Gastroesophageal sphincter (tissue), 3 donors: ENCODE data around the gene NEK7.

ENCODE experiments used
- EP300 ChIP-seq: sonication (generic); formaldehyde crosslinking; IDR thresholded peaks from one replicate; pipeline ENCODE4 v1.6.1; 2017; ENCODE audit warnings: antibody characterized with exemption, mild to moderate bottlenecking
- POLR2A ChIP-seq, 2 donors: fragments of 450-650 bp; IDR thresholded peaks; one replicate each; pipeline ENCODE4 v1.6.1; 2017; ENCODE audit warnings: antibody characterized with exemption in 2 of 2, mild to moderate bottlenecking in 2 of 2, moderate library complexity in 1 of 2
- TF ChIP-seq, protein P1 (sequence below), 4 experiments: fragments of 200-600 bp in 2 of 4; fragments of 450-650 bp in 2 of 4; sonication (generic) in 1 of 4; IDR thresholded peaks; one replicate each; pipeline ENCODE4 v1.5.1; 2017 to 2019; ENCODE audit warnings: antibody characterized with exemption in 4 of 4, mild to moderate bottlenecking in 2 of 4, moderate library complexity in 2 of 4

DNA sequence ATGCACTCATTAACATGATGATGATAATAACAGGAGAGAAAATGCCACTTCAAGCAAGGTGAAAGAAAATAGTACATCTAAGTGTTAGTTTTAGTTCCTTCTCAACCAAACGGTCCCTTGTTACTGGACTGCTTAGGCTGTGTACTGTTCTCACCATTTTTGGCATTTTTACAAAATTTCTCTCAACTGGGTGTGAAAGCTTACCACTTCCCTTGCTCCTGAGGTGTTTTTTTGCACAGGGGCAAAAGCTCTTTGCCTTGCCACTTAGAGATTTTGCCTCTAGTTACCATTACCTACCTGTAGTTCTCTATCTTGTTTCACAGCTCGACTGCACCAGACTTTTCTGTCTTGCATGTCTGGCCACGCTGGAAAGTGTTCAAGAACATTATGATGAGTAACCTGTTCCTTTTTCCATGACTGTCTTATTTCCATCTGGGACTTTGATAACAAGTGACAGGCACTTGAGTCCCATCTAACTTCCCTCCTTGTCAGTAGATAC is 10.7 kb downstream of the NEK7 start:
- TF ChIP-seq POLR2A (IDR thresholded peaks at IDR 0.05) (no peak), EP300 (no peak)
- TF ChIP-seq, protein P1, sequence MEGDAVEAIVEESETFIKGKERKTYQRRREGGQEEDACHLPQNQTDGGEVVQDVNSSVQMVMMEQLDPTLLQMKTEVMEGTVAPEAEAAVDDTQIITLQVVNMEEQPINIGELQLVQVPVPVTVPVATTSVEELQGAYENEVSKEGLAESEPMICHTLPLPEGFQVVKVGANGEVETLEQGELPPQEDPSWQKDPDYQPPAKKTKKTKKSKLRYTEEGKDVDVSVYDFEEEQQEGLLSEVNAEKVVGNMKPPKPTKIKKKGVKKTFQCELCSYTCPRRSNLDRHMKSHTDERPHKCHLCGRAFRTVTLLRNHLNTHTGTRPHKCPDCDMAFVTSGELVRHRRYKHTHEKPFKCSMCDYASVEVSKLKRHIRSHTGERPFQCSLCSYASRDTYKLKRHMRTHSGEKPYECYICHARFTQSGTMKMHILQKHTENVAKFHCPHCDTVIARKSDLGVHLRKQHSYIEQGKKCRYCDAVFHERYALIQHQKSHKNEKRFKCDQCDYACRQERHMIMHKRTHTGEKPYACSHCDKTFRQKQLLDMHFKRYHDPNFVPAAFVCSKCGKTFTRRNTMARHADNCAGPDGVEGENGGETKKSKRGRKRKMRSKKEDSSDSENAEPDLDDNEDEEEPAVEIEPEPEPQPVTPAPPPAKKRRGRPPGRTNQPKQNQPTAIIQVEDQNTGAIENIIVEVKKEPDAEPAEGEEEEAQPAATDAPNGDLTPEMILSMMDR (IDR thresholded peaks at IDR 0.05), result no peak
